HG03280 (cell line): ENCODE data around the gene MOK.
A peak's percentile ranks its signal among the peaks of the same experiment; 100 is the strongest.
"Not testable (repeated sequence)": the region's sequence is repeated elsewhere in the genome, so short reads cannot be mapped to it uniquely, and the experiment has no call there.

Experiments
- ATAC-seq: cut with Tn5 transposase; IDR thresholded peaks from one replicate; pipeline ENCODE4 v1.9.1; 2021; ENCODE audit warnings: mild to moderate bottlenecking, moderate library complexity; ENCODE audit not compliant: unreplicated experiment

The MOK gene

GRCh38 chr14:102249981-102250380 is 55.0 kb downstream of the MOK start:
- ATAC-seq = no peak

GRCh38 chr14:102249041-102249440 is 55.9 kb downstream of the MOK start:
- ATAC-seq = no peak

GRCh38 chr14:102248121-102248520 is 56.8 kb downstream of the MOK start:
- ATAC-seq = no peak

- ATAC-seq = no peak
These were observed 58.9 kb downstream of the MOK start for GRCh38 chr14:102246071-102246470.

GRCh38 chr14:102243795-102244194 is 61.2 kb downstream of the MOK start:
- ATAC-seq = not testable (repeated sequence)

- ATAC-seq = no peak
These were observed 63.8 kb downstream of the MOK start for GRCh38 chr14:102241147-102241546.

GRCh38 chr14:102240481-102240880 is 64.5 kb downstream of the MOK start:
- ATAC-seq = not testable (repeated sequence)

GRCh38 chr14:102239231-102239630 is 65.7 kb downstream of the MOK start:
- ATAC-seq = no peak

GRCh38 chr14:102238766-102239165 is 66.2 kb downstream of the MOK start:
- ATAC-seq = no peak

- ATAC-seq = no peak
These were observed 66.8 kb downstream of the MOK start for GRCh38 chr14:102238131-102238530.

GRCh38 chr14:102236026-102236425 is 68.9 kb downstream of the MOK start:
- ATAC-seq = no peak

GRCh38 chr14:102235275-102235897 is 69.6 kb downstream of the MOK start:
- peak; percentile 66 for ATAC-seq

GRCh38 chr14:102234331-102235264 is 70.4 kb downstream of the MOK start:
- ATAC-seq = no peak

- ATAC-seq = no peak
These were observed 71.9 kb downstream of the MOK start for GRCh38 chr14:102233081-102233480.

GRCh38 chr14:102232348-102232625 is 72.7 kb downstream of the MOK start:
- no peak for ATAC-seq

- ATAC-seq = no peak
These were observed 73.3 kb downstream of the MOK start for GRCh38 chr14:102231476-102232347.

- no peak for ATAC-seq
These were observed 74.3 kb downstream of the MOK start for GRCh38 chr14:102230481-102231210.

GRCh38 chr14:102229739-102230092 is 75.2 kb downstream of the MOK start:
- ATAC-seq = no peak

- no peak for ATAC-seq
These were observed 75.8 kb downstream of the MOK start for GRCh38 chr14:102229071-102229738.

- no peak for ATAC-seq
These were observed 77.6 kb downstream of the MOK start for GRCh38 chr14:102227184-102227964.
